HG02870 (cell line): Measurements from ENCODE around the gene QSER1.

ENCODE experiments used
- ATAC-seq: cut with Tn5 transposase; IDR thresholded peaks from one replicate; pipeline ENCODE4 v1.9.1; 2021; ENCODE audit warnings: mild to moderate bottlenecking, moderate library complexity; ENCODE audit not compliant: unreplicated experiment

Gene QSER1

GRCh38 chr11:32890843-32891656 is 1.6 kb upstream of the QSER1 start:
- no peak for ATAC-seq

GRCh38 chr11:32891657-32892354 is 805 bp upstream of the QSER1 start:
- ATAC-seq = no peak

- no peak for ATAC-seq
These were observed 407 bp downstream of the QSER1 start for GRCh38 chr11:32893093-32893342.

GRCh38 chr11:32893343-32894148 is 935 bp downstream of the QSER1 start:
- peak; percentile 24 for ATAC-seq

GRCh38 chr11:32894149-32894827 is 1.7 kb downstream of the QSER1 start:
- ATAC-seq = no peak

GRCh38 chr11:32894921-32895320 is 2.3 kb downstream of the QSER1 start:
- ATAC-seq = no peak

GRCh38 chr11:32895471-32895870 is 2.9 kb downstream of the QSER1 start:
- no peak for ATAC-seq

GRCh38 chr11:32897103-32897502 is 4.5 kb downstream of the QSER1 start:
- no peak for ATAC-seq

GRCh38 chr11:32899438-32899837 is 6.8 kb downstream of the QSER1 start:
- ATAC-seq = peak; percentile 65

- ATAC-seq = no peak
These were observed 9.6 kb downstream of the QSER1 start for GRCh38 chr11:32902089-32902665.

GRCh38 chr11:32905028-32905667 is 12.5 kb downstream of the QSER1 start:
- no peak for ATAC-seq

GRCh38 chr11:32908619-32909018 is 16.0 kb downstream of the QSER1 start:
- no peak for ATAC-seq

- ATAC-seq = no peak
These were observed 18.8 kb downstream of the QSER1 start for GRCh38 chr11:32911413-32911812.

- ATAC-seq = no peak
These were observed 20.8 kb downstream of the QSER1 start for GRCh38 chr11:32913445-32913844.

- ATAC-seq = no peak
These were observed 23.8 kb downstream of the QSER1 start for GRCh38 chr11:32916361-32916760.

GRCh38 chr11:32916994-32917393 is 24.4 kb downstream of the QSER1 start:
- ATAC-seq = no peak

GRCh38 chr11:32918427-32918826 is 25.8 kb downstream of the QSER1 start:
- ATAC-seq = no peak

- ATAC-seq = no peak
These were observed 26.7 kb downstream of the QSER1 start for GRCh38 chr11:32919338-32919737.

- ATAC-seq = peak; percentile 69
These were observed 28.0 kb downstream of the QSER1 start for GRCh38 chr11:32920570-32920969.

GRCh38 chr11:32921204-32921603 is 28.6 kb downstream of the QSER1 start:
- ATAC-seq = no peak
